HG03280 (cell line): ENCODE measurements around the gene CENPE.

Experiments used
- ATAC-seq: cut with Tn5 transposase; IDR thresholded peaks from one replicate; pipeline ENCODE4 v1.9.1; 2021; ENCODE audit warnings: mild to moderate bottlenecking, moderate library complexity; ENCODE audit not compliant: unreplicated experiment

The CENPE gene

GRCh38 chr4:103136671-103137445 is 61.3 kb downstream of the CENPE start:
- ATAC-seq: no peak

DNA sequence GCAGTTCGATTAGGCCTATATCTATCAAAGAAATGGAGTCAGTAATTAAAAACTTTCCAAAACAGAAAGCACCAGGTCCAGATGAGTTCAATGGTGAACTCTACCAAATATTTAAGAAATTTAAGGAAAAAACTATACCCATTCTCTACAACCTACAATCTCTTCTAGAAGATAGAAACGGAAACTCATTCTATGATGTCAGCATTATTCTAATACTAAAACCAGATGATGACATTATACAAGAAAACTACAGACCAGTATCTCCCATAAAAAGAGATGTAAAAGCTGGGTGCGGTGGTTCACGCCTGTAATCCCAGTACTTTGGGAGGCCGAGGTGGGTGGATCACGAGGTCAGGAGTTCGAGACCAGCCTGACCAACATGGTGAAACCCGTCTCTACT is 69.0 kb downstream of the CENPE start:
- ATAC-seq: no peak

GRCh38 chr4:103126126-103126525 is 72.0 kb downstream of the CENPE start:
- ATAC-seq: no peak

DNA sequence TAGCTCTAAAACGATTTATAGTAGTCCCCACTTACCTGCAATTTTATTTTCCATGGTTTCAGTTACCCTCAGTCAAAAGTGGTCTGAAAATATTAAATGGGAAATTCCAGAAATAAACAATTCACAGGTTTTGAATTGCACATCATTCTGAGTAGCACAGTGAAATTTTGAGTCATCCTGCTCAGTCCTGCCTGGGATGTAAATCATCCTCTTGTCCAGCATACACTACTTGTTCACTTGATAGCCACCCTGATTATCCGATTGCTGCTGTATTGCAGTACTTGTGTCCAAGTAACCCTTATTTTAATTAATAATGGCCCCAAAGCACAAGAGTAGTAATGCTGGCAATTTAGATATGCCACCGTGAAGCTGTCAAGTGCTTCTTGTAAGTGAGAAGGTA is 75.0 kb downstream of the CENPE start:
- no peak for ATAC-seq

GRCh38 chr4:103118166-103118565 is 80.0 kb downstream of the CENPE start:
- no peak for ATAC-seq

GRCh38 chr4:103111598-103111997 is 86.5 kb downstream of the CENPE start:
- ATAC-seq: no peak

DNA sequence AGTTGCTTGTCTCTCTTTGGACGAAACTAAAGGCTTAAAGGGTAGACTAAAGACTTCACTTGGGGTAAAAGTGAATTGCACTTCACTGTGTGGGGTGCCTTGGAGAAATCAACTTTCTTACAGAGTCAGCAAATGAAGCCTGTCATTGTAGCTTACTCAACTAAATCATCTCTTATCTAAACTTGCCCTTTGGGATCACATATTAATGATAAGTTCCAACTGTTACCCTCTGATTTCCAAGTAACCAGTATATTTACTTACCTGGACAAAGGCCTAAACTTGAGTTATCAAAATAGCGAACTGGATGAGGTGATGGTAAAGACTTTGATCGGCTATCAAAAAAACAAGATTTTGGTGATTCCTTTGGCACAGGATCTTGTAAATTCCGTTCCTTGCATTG is 89.6 kb downstream of the CENPE start:
- no peak for ATAC-seq

DNA sequence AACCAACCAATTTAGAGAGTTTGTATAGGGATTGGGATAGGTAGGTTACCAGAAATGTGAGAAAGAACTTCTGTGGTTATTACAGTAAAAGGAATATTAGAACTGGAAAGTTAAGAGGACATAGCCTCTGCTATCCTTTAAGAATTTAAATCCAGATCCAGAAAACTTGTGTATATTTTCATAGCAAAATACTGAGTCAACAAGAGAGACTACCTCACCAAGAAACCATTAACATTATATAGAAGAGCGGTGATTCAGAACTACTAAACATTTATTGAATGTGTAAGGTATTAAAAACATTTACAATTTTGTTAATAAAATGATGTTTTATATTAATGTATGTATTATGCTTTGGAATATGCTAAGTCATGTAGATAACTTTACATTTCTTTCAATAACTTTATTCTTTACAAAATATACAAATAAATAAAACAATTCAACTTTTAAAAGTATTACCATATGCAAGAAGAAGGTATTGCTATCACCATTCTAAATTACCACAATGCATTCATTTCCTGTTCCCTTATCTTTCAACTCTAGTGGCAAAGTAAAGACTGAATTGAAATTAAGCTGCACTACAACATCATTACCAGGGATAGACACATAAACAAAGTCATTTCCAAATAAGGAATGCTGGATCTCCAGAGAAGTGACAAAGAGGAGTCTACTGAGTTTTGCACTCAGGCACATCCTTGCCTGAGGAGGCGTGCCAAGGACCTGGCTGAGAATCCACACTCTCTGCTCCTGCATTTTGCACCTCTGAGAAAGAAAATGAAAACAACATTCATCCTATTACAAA is 92.4 kb downstream of the CENPE start:
- ATAC-seq: no peak

DNA sequence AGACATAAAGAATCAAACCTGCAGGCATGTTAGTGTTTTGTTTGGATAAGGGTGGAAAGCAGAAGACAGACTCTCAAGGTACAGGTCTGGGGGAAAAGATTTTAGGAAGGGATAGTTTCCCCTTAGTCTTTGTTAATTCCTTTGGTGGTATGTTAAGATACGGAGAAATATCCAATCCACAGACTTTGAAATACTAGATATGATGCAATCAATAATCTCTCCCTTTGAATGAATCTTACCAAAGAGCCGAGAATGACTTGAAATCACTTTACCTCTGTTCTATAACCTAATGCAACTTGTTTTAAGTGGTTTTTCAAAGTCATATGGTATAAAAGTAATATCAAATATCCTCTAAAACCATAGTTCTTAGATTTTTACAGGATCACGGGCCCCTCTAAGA is 93.3 kb downstream of the CENPE start:
- no peak for ATAC-seq

GRCh38 chr4:103100691-103101090 is 97.5 kb downstream of the CENPE start:
- ATAC-seq: no peak

GRCh38 chr4:103099691-103100392 is 98.3 kb downstream of the CENPE start, which contains the start of gene BDH2:
TSS of gene BDH2 (minus strand) at chr4:103099834. CDS start at chr4:103096254, 3,580 bp downstream.
- peak; percentile 99 for ATAC-seq

GRCh38 chr4:103098756-103099440 is 99.2 kb downstream of the CENPE start:
- no peak for ATAC-seq

GRCh38 chr4:103098341-103098740 is 99.8 kb downstream of the CENPE start:
- ATAC-seq: no peak

GRCh38 chr4:103097112-103097511 is 101.0 kb downstream of the CENPE start:
- no peak for ATAC-seq

DNA sequence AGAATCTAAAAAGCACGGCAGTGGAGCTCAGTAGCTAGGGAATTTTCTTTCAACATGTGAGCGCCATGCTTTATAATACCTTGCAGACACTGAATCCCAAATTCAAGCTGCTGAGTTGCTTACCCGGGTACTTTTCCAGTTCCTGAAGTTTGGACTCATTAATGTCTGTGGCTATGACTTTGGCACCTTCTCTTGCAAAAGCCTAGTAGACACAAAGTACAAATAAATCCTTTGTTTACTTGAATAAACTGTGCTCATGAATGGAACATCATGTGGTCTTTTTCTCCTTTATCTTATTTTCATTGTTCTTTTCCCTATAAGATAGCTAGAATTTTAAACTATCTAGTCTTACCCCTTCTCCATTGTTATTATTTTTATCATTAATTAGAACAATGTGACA is 103.1 kb downstream of the CENPE start:
- no peak for ATAC-seq

DNA sequence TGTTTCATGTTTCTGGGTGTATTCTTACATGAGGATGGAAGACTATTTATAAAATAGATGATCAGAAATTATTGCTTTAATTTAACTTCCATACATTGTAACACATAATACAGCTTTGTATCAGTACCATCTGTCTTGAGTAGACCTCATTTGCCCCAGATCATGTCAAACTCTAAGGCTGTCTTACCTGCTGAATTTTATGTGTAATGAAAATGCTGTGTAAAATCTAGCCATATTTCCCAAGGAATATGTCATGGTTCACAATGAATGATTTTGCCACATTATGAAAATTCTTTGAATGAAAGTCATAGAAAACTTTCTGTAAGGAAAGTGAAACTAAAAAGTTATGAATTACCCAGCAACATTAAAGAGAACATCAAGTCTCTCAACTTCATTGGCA is 105.9 kb downstream of the CENPE start:
- peak; percentile 21 for ATAC-seq

DNA sequence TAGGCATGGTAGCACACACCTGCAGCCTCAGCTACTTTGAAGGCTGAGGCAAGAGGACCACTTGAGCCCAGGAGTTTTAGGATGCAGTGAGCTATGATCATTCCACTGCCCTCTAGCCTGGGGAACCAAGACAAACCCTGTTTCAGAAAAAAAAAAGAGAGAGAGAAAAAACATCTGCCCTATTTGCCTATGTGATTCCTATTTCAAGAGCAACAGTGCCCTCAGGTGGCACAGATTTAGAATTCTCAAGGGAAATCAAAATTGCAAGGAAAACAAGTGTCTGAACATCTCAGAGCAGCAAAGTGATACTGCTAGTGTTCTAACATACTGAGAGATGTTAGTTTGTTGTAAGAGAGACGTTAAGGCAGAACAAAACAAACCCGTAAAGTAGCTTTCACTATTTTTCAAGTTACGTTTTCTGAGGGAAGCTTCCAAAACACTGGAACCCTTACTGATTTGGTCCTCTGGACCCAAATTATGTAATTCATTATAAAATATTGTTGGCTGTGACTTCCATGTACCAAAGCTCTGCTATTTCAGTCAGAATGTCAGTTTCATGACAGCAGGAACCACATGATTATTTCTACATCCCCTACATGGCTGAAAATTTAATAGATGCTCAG is 106.4 kb downstream of the CENPE start:
- ATAC-seq: peak; percentile 77

GRCh38 chr4:103089481-103089880 is 108.7 kb downstream of the CENPE start:
- ATAC-seq: no peak

GRCh38 chr4:103086551-103086950 is 111.6 kb downstream of the CENPE start:
- no peak for ATAC-seq

- ATAC-seq: no peak
These were observed 112.5 kb downstream of the CENPE start for GRCh38 chr4:103085555-103086196.
